ENCODE measurements around the gene RINL. TPM values are rescaled to one million over a fixed set of nuclear protein-coding genes. Genes with fewer than 3 reads are reported as not detected.
A peak's percentile ranks its signal among the peaks of the same experiment; 100 is the strongest.

RINL gene
- total RNA-seq, 3 donors from 2014 or later, result 65.2 to 77.3 (median 68.6) TPM

GRCh38 chr19:38842439-38843174, 35.5 kb downstream of the RINL start:
- peak overlapping the region; percentile 77 for H3K4me3 Mint-ChIP-seq
- DNase-seq (peak; percentile 43), ATAC-seq (peak; percentile 49 to 68)
- H3K36me3 Mint-ChIP-seq (ENCODE audit: insufficient read depth), result peaks cover 74% of the 10 kb centered on the region
- peaks cover 90% of the 10 kb centered on the region for H3K4me1 Mint-ChIP-seq (ENCODE audit: low read depth)
- H3K9me3 Mint-ChIP-seq, result no peaks in the 10 kb centered on the region
- H3K27me3 Mint-ChIP-seq (ENCODE audit: low read depth), result no peaks in the 10 kb centered on the region

- H3K4me1 Mint-ChIP-seq (ENCODE audit: low read depth), result peaks cover 84% of the 10 kb centered on the region
- H3K27me3 Mint-ChIP-seq (ENCODE audit: low read depth), result no peaks in the 10 kb centered on the region
- ATAC-seq (no peak), DNase-seq (no peak)
- peak overlapping the region; percentile 77 for H3K4me3 Mint-ChIP-seq
- no peaks in the 10 kb centered on the region for H3K9me3 Mint-ChIP-seq
- peaks cover 73% of the 10 kb centered on the region for H3K36me3 Mint-ChIP-seq (ENCODE audit: insufficient read depth)
Observed at GRCh38 chr19:38841787-38842438, 36.2 kb downstream of the RINL start.

- no peaks in the 10 kb centered on the region for H3K27me3 Mint-ChIP-seq (ENCODE audit: low read depth)
- no peak for DNase-seq
- no peak overlapping the region for H3K4me3 Mint-ChIP-seq
- no peak for ATAC-seq
- H3K9me3 Mint-ChIP-seq, result no peaks in the 10 kb centered on the region
- peaks cover 75% of the 10 kb centered on the region for H3K36me3 Mint-ChIP-seq (ENCODE audit: insufficient read depth)
- peaks cover 80% of the 10 kb centered on the region for H3K4me1 Mint-ChIP-seq (ENCODE audit: low read depth)
Observed at GRCh38 chr19:38841180-38841766, 36.8 kb downstream of the RINL start.

DNA sequence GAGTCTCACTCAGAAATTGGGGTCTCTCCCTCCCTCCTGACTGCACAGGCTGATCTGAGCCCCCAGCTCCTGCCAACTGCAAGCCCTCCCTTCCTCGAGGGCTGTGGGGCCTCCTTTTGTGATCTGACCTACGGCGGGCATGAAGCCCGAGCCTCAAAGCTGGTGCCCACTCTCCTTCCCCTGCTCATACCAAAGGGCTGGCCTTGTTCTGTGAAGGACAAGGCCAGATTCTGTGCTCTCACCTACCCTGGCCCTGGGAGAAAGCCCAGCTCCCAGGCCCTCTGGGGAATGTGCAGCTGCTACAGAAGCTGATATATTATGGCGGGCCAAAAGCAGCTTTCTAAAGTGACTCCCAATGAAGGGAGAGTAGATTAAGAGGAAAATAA, 37.5 kb downstream of the RINL start:
- Mint-ChIP-seq H3K9me3 (no peaks in the 10 kb centered on the region), H3K4me3 (peak overlapping the region; percentile 16), H3K4me1 (ENCODE audit: low read depth) (peaks cover 73% of the 10 kb centered on the region), H3K36me3 (ENCODE audit: insufficient read depth) (peaks cover 72% of the 10 kb centered on the region), H3K27me3 (ENCODE audit: low read depth) (no peaks in the 10 kb centered on the region)
- DNase-seq, result no peak
- no peak for ATAC-seq

GRCh38 chr19:38839816-38840582, 38.1 kb downstream of the RINL start:
- no peaks in the 10 kb centered on the region for H3K27me3 Mint-ChIP-seq (ENCODE audit: low read depth)
- no peaks in the 10 kb centered on the region for H3K9me3 Mint-ChIP-seq
- DNase-seq (no peak), ATAC-seq (no peak)
- peaks cover 69% of the 10 kb centered on the region for H3K4me1 Mint-ChIP-seq (ENCODE audit: low read depth)
- H3K4me3 Mint-ChIP-seq, result no peak overlapping the region
- H3K36me3 Mint-ChIP-seq (ENCODE audit: insufficient read depth), result peaks cover 68% of the 10 kb centered on the region

GRCh38 chr19:38838986-38839761, 38.9 kb downstream of the RINL start:
- no peaks in the 10 kb centered on the region for H3K27me3 Mint-ChIP-seq (ENCODE audit: low read depth)
- peaks cover 61% of the 10 kb centered on the region for H3K4me1 Mint-ChIP-seq (ENCODE audit: low read depth)
- ATAC-seq (no peak), DNase-seq (no peak)
- H3K9me3 Mint-ChIP-seq, result no peaks in the 10 kb centered on the region
- H3K4me3 Mint-ChIP-seq, result peak overlapping the region; percentile 26
- H3K36me3 Mint-ChIP-seq (ENCODE audit: insufficient read depth), result peaks cover 63% of the 10 kb centered on the region

DNA sequence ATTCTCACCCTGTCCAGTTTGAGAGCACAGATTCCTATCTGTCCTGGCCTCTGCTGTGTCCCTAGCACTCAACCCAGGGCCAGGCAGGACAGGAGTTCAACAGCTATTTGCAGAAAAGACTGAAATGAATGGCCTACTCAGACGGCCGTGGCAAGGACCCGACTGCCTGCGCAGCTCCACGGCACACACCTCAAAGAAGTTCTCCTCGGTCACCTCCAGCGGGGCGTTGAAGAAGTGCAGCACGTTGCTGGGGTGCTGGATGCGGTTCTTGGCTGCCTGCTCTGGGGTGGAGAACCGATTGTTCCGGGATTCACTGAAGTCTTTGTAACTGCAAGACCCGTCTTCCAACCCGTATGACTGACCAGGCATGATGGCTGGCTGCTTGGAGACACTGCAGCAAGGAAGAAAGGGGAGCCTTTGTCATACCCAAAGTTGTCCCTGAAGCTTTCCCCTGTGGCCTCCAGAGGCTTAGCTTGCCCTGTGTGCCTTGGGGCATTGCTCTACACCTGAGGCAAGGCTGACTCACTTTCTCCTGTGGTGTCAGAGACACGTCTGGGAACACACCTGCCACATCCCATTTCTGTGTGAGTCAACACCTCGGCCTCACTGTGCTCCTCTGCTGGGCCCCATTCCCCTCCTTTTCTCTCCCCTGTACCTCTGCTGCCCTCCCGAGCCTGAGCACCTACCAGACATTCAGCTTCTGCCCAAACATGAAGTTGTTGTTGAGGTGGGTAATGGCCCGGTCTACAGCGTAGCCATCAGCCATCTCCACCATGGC, 39.7 kb downstream of the RINL start:
- H3K9me3 Mint-ChIP-seq, result no peaks in the 10 kb centered on the region
- H3K27me3 Mint-ChIP-seq (ENCODE audit: low read depth), result no peaks in the 10 kb centered on the region
- peaks cover 57% of the 10 kb centered on the region for H3K36me3 Mint-ChIP-seq (ENCODE audit: insufficient read depth)
- peaks cover 53% of the 10 kb centered on the region for H3K4me1 Mint-ChIP-seq (ENCODE audit: low read depth)
- ATAC-seq (peak; percentile 73 to 74), DNase-seq (peak; percentile 60)
- H3K4me3 Mint-ChIP-seq, result peak overlapping the region; percentile 26

GRCh38 chr19:38837656-38838121, 40.4 kb downstream of the RINL start:
- no peak overlapping the region for H3K4me3 Mint-ChIP-seq

GRCh38 chr19:38836983-38837626, 41.0 kb downstream of the RINL start:
- Mint-ChIP-seq H3K36me3 (ENCODE audit: insufficient read depth) (peaks cover 44% of the 10 kb centered on the region), H3K9me3 (no peaks in the 10 kb centered on the region), H3K4me3 (no peak overlapping the region), H3K4me1 (ENCODE audit: low read depth) (peaks cover 43% of the 10 kb centered on the region), H3K27me3 (ENCODE audit: low read depth) (no peaks in the 10 kb centered on the region)
- DNase-seq (no peak), ATAC-seq (no peak)

More at GRCh38 chr19:38837656-38838121, 40.4 kb downstream of the RINL start:
- no peak for ATAC-seq
- Mint-ChIP-seq H3K9me3 (no peaks in the 10 kb centered on the region), H3K27me3 (ENCODE audit: low read depth) (no peaks in the 10 kb centered on the region), H3K4me1 (ENCODE audit: low read depth) (peaks cover 46% of the 10 kb centered on the region), H3K36me3 (ENCODE audit: insufficient read depth) (peaks cover 50% of the 10 kb centered on the region)
- no peak for DNase-seq

GRCh38 chr19:38836159-38836982, 41.7 kb downstream of the RINL start:
- DNase-seq (no peak), ATAC-seq (no peak)
- no peaks in the 10 kb centered on the region for H3K27me3 Mint-ChIP-seq (ENCODE audit: low read depth)
- H3K4me3 Mint-ChIP-seq, result no peak overlapping the region
- no peaks in the 10 kb centered on the region for H3K9me3 Mint-ChIP-seq
- peaks cover 41% of the 10 kb centered on the region for H3K4me1 Mint-ChIP-seq (ENCODE audit: low read depth)
- H3K36me3 Mint-ChIP-seq (ENCODE audit: insufficient read depth), result peaks cover 39% of the 10 kb centered on the region

- peaks cover 27% of the 10 kb centered on the region for H3K36me3 Mint-ChIP-seq (ENCODE audit: insufficient read depth)
- no peak for ATAC-seq
Observed at GRCh38 chr19:38834590-38834989, 43.5 kb downstream of the RINL start.

DNA sequence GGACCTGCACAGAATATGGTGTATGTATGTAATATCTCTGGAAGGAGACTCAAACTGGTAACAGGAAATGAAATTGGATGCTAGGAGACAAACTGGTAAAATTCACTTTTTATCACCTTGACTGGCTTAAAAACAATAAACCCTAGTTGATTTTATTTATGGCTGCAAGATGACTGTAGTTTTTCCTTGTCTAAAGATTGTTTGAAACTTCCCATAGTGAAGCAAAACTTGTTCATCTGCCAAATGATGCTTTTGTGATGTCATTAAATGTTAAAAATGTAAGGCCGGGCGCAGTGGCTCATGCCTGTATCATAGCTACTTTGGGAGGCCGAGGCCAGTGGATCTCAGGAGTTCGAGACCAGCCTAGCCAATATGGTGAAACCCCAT, 44.0 kb downstream of the RINL start:
- H3K36me3 Mint-ChIP-seq (ENCODE audit: insufficient read depth), result peaks cover 22% of the 10 kb centered on the region
- DNase-seq (no peak), ATAC-seq (no peak)
- H3K4me3 Mint-ChIP-seq, result no peak overlapping the region
- no peaks in the 10 kb centered on the region for H3K27me3 Mint-ChIP-seq (ENCODE audit: low read depth)
- peaks cover 36% of the 10 kb centered on the region for H3K4me1 Mint-ChIP-seq (ENCODE audit: low read depth)
- no peaks in the 10 kb centered on the region for H3K9me3 Mint-ChIP-seq

More at GRCh38 chr19:38834590-38834989, 43.5 kb downstream of the RINL start:
- Mint-ChIP-seq H3K27me3 (ENCODE audit: low read depth) (no peaks in the 10 kb centered on the region), H3K9me3 (no peaks in the 10 kb centered on the region), H3K4me1 (ENCODE audit: low read depth) (peaks cover 41% of the 10 kb centered on the region), H3K4me3 (no peak overlapping the region)
- no peak for DNase-seq

Data from activated T-cell treated with anti-CD3 and anti-CD28 coated beads, Interleukin-2, amount 50 U/mL, for 4 hours (primary cell).